Suprapubic skin (tissue), 4 donors: ENCODE results near the gene PI4K2A.

Experiments
- CTCF ChIP-seq, 2 donors: fragments of 200-600 bp in 1 of 2; fragments of 450-650 bp in 1 of 2; sonication (generic) in 1 of 2; IDR thresholded peaks; one replicate each; pipeline ENCODE4 v1.5.1; 2016 to 2019; ENCODE audit warnings: antibody characterized with exemption in 2 of 2, mild to moderate bottlenecking in 1 of 2, moderate library complexity in 1 of 2
- EP300 ChIP-seq: sonication (generic); formaldehyde crosslinking; IDR thresholded peaks from one replicate; pipeline ENCODE4 v1.6.1; 2017; ENCODE audit warnings: antibody characterized with exemption
- POLR2A ChIP-seq, 2 donors: fragments of 450-650 bp; IDR thresholded peaks; one replicate each; pipeline ENCODE4 v1.6.1; 2017; ENCODE audit warnings: antibody characterized with exemption in 2 of 2, mild to moderate bottlenecking in 2 of 2, moderate library complexity in 2 of 2
- POLR2AphosphoS5 ChIP-seq, 3 donors: sonication (generic); formaldehyde crosslinking; IDR thresholded peaks; one replicate each; pipeline ENCODE4 v1.6.1; 2017; ENCODE audit warnings: antibody characterized with exemption in 3 of 3

- TF ChIP-seq POLR2A (IDR thresholded peaks at IDR 0.05) (no peak), CTCF (IDR thresholded peaks at IDR 0.05) (no peak), EP300 (no peak), POLR2AphosphoS5 (IDR thresholded peaks at IDR 0.05) (no peak)
Observed at GRCh38 chr10:97600616-97601015, 39.9 kb upstream of the PI4K2A start.
